Stimulated activated CD4-positive, alpha-beta T cell treated with anti-CD3 and anti-CD28 coated beads, Interleukin-2, amount 100 ng/mL, for 48 hours (primary cell): ENCODE data around the gene KIF13A.
"Not testable (repeated sequence)": the region's sequence is repeated elsewhere in the genome, so short reads cannot be mapped to it uniquely, and the experiment has no call there.

Source experiments
- DNase-seq, 2 donors: peaks; one replicate each; pipeline ENCODE4 v3.0.0-alpha.2; 2020

KIF13A gene

DNA sequence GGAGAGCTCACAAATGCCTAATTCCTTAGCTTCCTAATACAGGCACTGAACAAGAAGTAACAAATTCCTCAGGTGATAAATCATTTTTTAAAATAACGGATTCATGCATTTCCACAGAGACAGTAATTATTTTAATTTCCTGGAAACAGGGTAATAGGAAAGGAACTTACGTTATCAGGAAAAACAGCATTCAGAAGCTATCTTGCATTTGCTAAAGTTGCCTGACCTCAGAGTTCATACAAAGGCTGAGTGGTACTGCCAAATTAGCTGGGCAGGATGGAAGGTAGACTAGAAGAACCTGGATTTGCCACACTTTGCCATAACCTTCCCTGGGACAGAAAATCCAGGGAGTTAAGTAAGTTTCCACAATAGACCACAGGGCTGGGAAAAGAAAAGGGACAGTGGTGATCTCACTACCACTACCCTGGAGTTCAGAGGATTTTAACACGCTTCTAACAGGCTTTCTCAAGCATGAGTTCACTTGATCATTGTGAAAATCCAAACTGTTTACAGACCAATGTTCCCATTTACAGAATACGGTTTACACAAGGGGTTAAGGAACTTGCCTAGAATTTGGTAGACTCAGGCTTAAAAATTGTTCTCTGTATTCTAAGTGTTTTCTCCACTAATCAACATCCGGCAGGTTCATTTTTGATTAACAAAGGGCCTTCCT, 57.0 kb downstream of the KIF13A start:
- DNase-seq = no peak

DNA sequence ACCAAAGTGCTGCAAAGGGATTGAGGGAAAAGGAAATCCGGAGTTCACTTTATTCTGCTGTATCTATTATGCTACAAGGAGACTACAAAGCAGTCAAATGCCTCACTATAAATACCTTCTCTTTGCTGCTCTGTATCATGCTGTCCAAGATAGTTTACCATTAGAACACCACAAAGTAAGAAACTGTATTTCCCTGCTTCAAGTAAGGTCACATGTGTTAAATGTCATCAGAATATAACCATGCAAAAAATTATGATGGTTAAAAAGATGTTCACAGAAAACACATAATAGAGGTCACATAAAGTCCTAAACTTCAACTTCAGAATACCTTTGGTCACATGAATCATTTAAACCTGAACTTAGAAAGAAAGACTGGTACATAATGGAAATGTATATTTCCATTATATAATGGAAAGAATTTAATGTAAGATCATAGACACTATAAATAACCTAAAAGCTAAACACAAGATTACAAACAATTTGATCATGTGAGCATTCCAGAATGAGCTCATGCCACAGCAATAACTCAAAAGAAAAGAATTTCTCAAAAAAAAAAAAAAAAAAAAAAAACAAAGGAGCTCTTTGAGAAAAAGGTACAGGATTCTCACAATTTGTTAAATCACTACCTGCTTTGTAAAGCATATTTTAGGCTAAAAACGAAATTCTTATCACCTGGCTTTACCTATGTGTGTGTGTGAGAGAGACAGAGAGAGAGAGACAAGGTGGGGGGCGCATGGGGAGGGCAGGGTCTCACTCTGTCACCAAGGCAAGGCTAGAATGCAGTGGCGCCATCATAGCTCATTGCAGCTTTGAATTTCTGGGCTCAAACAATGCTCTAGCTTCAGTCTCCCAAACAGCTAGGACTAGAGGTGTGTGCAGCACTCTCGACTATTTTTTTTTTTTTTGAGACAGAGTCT, 58.7 kb downstream of the KIF13A start:
- no peak for DNase-seq

DNA sequence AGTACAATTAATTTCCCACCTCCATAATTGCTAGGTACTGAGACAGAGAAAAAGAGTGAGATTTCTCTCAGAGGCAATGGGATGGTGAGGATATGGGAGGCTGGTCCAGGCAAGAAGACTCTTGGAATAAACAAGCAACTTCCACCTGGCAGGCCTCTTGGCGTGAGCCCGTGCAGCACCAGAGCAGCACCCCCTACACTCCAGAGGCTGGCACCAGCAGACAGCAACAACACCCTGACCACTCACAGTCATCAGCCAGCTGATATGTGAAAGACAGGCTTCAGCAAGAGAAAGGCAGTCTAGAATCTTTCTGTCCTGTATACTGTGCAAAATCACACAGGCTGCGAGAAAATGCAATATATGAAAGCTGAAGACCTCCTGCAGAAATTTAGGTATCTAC, 59.7 kb downstream of the KIF13A start:
- no peak for DNase-seq

DNA sequence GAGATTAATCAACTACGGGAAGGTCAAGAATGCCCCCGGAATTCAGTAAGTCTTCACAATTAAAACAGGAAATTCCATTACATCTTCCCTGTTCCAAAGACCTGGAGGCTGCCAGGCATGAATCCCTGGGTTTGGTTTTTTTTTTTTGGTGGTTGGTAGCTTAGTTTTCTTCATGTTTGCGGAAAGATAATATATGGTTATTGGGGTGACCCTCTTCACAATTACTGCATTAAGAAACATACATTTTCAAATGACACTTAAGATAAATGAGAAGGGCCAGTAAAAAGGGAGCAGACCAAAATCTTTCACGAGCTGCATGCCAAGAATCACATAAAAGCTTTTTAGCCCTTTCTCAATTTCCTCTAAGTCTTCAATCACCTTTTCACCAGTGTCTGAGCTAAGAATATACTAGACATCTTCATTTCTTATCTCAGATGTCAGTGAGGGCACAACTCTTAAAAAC, 64.0 kb downstream of the KIF13A start:
- no peak for DNase-seq

DNA sequence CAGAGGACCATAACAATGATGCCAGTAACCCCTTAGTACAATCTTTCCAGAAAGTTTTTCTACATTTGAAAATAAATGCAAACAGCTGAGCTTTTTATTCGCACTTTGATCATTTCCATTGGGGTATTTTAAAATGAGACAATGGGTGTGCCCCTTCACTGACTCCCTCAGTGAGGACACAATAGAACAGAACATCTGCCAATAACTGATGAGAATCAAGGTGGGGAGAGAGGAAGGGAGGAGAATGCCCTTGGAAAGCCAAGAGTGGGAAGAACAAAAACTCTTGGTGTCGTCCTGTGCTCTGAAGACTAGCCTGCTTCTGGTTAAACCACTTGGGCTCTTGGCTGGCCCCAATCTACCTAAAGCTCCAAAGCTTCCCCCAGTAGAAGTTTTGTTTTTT, 66.0 kb downstream of the KIF13A start:
- DNase-seq = no peak

DNA sequence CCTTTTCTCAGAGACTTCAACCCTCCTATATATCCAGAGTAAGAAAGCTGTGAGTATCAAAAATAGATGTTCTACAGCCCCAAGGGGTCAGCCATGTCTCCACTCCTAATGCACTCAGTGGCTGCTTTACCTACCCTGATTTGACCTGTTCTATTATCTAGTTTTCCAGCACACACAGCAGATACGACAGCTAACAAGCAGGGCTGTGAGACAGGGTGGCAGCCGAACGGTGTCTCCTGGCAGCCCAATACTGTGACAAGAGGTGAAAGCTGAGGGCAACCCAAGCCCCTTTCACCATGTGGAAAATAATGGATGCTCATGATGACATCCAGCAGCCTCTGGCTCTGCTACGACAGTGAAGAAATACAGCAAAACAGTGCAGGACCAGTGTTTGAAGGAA, 67.9 kb downstream of the KIF13A start:
- DNase-seq = no peak

DNA sequence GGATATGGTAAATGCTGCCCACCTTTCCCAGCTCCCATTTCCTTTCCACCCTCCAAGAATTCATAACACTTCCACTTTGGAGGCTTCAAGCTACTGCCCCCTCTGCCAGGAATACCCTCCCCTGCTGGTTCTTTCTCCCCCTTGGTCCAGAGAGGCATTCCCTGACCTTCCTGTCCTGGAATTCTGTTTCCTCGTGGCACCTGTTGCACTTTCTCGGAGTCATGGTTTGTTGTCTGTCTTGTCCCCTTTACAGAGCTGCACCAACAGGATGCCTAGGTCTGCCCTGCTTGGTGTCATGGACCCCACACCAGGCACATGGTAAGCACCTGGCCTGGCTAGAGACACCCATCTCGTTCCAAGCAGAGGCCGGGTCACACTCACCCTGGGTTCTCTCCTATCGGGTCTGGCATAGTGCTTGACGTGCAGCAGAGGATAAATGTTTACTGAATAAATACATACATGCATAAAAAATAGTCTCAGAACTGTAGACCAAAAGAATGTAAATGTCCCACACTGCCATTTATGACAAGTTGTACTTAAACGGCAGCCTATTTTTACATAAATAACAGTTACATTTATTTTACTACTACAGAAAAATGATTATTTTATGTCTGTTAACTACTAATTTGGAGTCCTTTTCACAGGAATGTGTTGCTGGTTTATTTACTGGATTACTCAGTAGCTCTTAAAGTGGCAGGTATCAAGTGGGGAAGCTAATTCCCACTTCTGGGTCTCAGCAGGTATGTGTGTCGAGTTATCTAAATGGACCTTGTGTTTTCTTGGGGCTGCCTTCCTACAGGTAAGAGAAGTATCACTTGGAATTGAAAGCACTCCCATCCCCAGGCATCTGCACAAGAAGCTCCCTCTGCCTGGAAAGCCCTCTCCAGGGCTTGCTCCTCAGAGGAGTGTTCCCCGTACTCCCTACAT, 69.3 kb downstream of the KIF13A start:
- DNase-seq = no peak

DNA sequence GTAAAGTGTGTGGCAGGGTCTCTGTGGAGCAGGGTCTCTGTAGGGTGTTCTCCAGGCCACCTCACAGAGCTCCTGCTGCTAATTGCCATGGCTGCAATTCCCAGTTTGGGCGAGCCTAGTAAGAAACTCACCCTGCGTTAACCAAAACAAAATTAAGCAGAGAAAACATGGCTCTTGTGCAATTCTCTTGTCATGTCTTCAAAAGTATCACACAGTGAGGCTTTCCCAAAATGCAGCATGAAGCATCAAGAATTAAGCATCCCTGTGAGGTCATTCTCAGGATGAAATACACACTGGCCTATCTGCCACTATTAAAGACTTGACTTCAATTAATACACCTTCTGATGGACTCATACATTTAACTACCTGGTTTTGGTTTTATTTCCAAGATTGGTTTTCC, 72.8 kb downstream of the KIF13A start:
- no peak for DNase-seq

DNA sequence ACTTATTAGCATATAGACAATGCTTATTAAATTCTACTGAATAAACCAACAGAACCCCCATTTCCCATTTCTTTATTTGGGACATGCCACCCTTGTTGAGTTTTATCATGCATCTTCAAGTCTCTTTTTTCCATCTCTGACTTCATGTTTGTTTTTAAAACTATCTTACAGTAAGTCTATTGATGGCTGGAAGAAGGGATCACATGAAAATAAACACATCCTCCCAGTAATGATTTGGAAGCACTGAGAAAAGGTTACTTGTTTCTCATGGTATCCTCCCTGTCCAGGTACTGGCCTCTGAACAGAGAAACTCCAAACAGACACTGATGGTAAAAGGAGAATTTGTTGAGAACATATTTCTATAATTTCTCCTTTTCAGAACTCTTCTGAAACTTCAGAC, 74.9 kb downstream of the KIF13A start:
- no peak for DNase-seq

DNA sequence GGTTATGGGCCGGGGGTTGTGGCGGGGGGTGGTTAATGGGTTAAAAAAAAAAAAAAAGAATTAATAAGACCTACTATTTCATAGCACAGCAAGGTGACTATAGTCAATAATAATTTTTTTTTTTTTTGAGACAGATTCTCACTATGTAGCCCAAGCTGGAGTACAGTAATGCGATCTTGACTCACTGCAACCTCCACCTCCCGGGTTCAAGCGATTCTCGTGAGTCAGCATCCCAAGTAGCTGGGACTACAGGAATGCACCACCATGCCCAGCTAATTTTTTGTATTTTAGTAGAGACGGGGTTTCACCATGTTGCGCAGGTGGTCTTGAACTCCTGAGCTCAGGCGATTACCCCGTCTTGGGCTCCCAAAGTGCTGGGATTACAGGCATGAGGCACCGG, 75.8 kb downstream of the KIF13A start:
- not testable (repeated sequence) for DNase-seq

DNA sequence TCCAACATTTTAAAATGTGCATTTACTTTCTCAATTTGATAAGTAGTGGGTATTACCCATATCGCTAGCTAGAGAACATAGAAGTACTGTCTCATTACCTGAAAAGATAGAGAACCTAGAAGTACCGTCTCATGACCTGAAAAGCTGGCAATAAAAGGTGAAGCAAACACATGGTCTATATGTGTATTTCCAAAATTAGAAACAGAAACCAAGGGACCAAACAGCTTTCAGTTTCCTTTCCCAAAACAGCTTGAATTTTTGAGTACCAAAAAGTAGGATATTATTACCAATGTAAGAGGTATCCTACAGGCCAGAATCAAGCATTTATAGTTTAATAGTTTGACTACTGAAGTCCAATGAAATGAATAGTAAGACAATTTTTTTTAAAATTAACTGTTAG, 77.2 kb downstream of the KIF13A start:
- no peak for DNase-seq

DNA sequence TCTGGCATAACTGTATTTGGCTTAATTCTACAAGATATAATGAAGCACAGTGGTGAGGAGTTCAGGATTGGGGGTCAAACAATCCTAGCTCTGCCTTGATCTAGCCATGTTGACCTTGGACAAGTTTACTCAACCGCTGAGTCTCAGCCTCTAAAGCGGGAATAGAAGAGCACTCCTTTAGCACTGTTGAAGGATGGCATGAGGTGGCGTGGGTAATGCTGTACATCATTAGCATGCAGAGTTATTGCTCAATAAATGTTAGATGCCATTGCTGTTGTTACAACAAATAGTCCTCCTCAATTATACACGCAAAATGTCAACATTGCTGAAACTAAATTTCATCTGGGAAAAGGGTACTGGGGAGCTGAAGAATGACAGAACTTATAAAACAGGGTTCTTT, 78.6 kb downstream of the KIF13A start:
- no peak for DNase-seq

DNA sequence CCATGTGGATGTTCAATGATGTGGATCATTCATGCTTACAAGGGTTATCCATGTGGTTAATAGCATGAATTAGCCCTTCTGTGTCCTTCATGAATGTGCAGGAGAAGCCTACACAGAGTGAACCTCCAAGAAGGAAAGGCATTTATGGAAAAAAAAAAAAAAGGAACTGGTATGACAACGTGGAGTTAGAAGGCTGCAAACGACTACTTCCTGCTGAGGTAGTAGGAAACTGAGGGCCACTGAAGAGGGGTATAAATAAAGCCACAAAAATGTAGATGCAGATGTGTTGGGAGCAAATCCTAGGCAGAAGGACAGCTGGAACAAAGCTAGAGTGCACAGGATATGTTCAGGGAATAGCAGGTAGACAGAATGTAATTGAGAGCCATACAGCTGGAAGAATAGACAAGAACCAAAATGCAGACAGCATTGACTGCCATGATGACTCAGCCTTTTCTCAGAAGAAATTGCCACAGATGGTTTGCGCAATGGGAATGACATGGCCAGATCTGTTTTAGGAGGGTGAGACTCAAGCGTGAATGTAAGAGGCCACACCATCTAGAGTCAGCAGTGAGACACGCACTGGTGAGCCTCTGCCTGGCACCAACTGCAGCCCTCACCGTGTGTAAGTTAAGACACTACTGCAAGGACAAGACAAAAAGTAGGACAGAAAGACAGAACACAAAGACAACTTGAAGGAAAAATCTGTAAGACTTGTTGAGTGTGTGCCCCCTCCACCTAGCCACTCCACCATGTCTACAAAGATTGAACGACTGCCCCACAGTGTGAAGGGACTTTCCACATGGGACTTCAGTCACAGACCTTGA, 79.8 kb downstream of the KIF13A start:
- no peak for DNase-seq

DNA sequence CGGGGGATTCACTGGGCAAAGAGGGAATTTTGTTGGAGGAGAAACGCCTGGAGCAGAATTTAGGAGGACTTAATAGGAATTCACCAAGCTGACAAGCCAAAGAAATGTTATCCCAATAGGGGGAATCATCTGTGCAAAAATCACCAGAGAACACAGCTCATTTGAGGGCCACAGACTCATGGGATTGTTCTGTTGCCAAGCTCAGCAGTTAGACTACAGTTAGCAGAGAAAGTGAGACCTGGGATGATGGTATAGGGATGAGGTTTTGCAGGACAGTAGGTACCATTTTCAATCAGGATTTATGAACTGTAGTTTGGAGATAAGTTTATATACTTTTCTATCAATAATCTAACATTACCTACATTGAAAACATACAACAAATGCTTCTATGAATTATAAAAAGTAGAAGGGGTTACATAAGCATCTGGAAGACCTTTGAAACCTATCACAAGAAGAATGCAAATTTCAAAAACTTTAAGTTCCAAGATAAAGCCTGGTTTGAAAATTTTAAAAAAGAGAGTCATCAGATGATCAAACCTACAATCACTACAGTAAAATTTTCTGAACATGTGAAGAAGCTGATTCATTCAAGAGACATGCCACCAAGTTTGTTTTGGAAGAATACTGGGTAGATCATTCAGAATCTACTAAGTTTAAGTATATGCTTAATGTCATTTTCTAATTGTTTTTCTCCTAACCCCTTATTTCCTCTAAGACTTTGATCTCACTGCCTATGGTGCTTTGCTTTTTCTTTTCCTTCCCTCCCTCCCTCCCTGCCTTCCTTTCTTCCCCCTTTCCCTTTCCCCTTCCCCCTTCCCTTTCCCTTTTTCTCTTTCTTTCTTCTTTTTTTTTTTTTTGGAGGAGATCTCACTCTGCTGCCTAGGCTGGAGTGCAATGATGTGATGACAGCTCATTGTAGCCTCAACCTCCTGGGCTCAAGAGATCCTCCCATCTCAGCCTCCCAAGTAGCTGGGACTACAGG, 81.5 kb downstream of the KIF13A start:
- no peak for DNase-seq

DNA sequence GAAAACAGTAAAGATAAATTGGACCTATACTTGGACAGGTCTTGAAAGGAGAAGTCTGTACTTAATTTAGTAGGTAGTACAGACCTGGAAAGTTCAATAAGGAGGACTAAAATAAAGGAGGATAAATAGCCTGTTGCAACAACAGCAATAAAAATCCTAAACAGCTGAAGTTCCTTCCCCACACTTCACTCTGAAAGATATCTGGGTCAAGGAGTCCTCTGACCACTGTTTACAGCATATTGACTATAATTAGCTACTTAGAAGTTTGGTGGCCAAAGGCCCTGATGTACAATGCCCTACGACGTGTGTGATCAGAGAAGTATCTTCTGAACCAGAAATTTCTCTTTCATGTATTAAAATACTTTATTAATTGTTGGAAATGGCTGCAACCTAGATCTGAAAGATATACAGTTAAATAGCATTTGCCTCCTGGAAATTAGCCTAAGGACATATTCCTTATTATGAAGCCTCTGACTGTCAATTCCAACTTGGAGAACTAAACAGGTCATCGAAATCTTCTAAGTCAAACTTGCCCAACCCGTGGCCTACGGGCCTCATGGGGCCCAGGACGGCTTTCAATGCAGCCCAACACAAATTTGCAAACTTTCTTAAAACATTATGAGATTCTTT, 82.8 kb downstream of the KIF13A start:
- DNase-seq = no peak

DNA sequence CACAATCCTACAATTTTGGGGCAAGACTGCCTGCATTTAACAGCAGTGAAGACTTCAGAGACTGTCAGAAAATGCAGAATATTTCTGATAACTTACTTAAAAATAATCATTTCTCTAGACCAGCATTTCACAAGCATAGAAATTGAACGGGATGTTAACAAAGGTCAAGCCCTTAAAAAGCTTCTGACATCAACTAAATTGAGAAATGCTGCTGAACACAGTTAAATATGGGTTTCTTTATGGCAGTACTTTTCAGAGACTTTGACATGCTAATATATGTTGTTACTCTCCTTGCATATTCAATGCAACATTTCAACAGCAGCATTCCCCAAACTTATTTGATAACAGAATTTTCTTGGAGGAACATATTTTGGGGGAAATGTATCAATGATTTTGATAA, 84.5 kb downstream of the KIF13A start:
- no peak for DNase-seq

DNA sequence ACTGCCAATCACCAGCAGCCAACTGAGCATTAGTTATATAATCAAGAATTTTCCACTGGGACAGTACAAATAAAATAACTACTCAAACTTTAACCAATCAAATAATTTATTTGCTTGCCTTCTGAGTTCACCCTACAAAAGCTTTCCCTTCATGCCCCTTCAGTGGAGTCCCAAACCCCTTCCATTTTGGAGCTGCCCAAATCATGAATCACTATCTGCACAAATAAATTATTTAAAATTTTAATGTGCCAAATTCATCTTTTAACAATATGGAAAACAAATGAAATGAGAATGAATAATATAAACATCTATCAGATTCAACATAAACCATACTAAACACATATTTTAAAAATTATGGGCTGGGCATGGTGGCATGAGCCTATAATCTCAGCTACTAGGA, 85.9 kb downstream of the KIF13A start:
- no peak for DNase-seq

DNA sequence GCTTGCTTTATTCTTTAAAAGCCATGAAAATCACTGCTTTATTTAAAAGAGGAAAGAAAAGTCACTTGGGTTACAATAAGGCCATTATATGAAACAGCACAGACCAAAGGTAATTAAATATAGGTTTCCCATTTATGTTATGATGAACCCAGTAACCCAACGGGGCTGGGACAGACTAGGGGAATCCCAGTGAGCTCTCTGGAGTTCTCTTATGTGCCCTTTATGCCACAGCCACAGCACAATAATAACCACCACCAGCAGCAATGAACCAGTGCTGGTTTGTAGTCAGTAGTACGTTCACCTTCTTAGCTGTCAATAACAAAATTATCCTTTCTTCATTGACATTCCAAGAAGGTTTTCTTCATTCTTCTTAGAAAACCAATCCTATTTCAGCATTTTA, 87.4 kb downstream of the KIF13A start:
- DNase-seq = no peak

DNA sequence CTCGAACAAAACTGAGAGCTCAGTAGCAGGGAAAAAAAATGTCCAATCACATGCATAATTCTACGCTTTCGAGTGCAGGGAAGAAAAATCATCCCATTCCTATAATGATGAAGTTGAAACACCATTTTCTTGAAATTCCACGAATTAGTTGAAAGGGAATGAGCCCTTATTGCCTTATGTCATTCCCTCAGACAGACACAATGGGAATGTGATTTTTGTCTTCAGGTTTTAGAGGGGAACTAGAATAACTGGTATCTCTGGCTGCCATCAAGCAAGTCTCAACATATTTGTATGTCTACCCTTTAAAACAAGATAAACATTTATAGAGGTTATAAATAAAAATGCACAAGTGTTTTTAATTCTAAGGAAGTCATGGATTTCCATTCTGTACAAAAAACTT, 87.9 kb downstream of the KIF13A start:
- no peak for DNase-seq

DNA sequence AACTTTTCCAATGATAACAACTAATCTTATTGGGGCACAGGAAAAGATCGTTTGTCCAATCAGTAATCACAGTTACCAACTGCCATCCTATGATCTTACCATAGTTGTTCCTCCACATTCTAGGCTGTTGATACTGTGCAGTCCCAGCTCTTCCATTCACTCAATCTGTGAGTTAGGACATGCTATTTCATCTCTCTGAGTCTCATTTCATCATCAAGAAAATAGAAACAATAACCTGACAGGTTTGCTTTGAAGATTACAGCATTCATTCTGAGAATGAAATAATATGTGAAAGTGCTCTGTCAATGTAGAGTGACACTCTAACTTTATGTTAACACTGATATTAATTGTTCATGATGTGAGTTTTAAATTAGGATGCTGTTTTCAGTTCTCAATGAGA, 89.8 kb downstream of the KIF13A start:
- no peak for DNase-seq

DNA sequence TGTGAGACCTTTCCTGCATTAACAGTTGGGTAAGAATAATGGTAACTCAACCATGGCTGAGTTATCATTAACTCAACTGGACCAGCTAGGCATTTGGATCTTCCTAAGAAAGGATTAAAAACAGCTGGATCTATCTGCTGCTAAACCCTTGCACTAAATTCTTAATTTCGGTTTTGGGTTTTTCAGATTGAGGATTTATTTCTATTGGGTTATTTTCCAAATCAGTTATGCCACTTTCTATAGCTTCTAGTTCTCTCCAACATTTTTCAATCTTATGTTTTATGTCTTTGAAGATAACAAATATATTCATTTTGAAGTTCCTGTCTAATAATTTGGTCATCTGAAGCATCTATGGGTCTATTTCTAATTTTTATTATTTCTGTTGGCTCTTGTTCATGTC, 92.5 kb downstream of the KIF13A start:
- no peak for DNase-seq
